Trophoblast cell (in vitro differentiated cells and primary cell): ENCODE measurements around the gene OR2T6.
"Not testable (repeated sequence)": the region's sequence is repeated elsewhere in the genome, so short reads cannot be mapped to it uniquely, and the experiment has no call there.

Experiments
- DNase-seq, 2 donors: peaks; one replicate each; pipeline ENCODE4 v3.0.0-alpha.2; 2016
- H2AFZ ChIP-seq: 2 replicates; pipeline ENCODE4 v1.6.1; 2013; ENCODE audit warnings: low read length, moderate library complexity, mild to moderate bottlenecking; ENCODE audit not compliant: insufficient read depth, poor library complexity
- H2AK5ac ChIP-seq: 2 replicates; pipeline ENCODE4 v1.6.1; 2013; ENCODE audit warnings: mild to moderate bottlenecking, low read length
- H2BK120ac ChIP-seq: 2 replicates; pipeline ENCODE4 v1.6.1; 2013; ENCODE audit warnings: low read length, mild to moderate bottlenecking, moderate library complexity; ENCODE audit not compliant: insufficient read depth, poor library complexity
- H2BK12ac ChIP-seq: 2 replicates; pipeline ENCODE4 v1.6.1; 2013; ENCODE audit warnings: mild to moderate bottlenecking, low read length, moderate library complexity
- H2BK5ac ChIP-seq: 2 replicates; pipeline ENCODE4 v1.6.1; 2013; ENCODE audit warnings: low read length, low read depth, moderate library complexity, mild to moderate bottlenecking; ENCODE audit not compliant: poor library complexity
- H3K14ac ChIP-seq: 2 replicates; pipeline ENCODE4 v1.6.1; 2013; ENCODE audit warnings: mild to moderate bottlenecking, low read length
- H3K18ac ChIP-seq: 2 replicates; pipeline ENCODE4 v1.6.1; 2013; ENCODE audit warnings: mild to moderate bottlenecking, low read length
- H3K23ac ChIP-seq: 2 replicates; pipeline ENCODE4 v1.6.1; 2013; ENCODE audit warnings: low read length
- H3K27ac ChIP-seq: 2 replicates; pipeline ENCODE4 v1.5.1; 2013; ENCODE audit warnings: low read depth, mild to moderate bottlenecking, inconsistent platforms, low read length, moderate library complexity
- H3K27me3 ChIP-seq: 2 replicates; pipeline ENCODE4 v1.6.1; 2013; ENCODE audit warnings: inconsistent platforms, mild to moderate bottlenecking, low read length, moderate library complexity; ENCODE audit not compliant: insufficient read depth
- H3K36me3 ChIP-seq, 2 experiments: 1 replicate in 1 of 2; 2 replicates in 1 of 2; pipeline ENCODE4 v1.6.1; 2013; ENCODE audit warnings: low read length in 2 of 2, mild to moderate bottlenecking in 2 of 2, moderate library complexity in 1 of 2; ENCODE audit not compliant: insufficient read depth in 2 of 2, control insufficient read depth in 1 of 2
- H3K4ac ChIP-seq: 2 replicates; pipeline ENCODE4 v1.6.1; 2013; ENCODE audit warnings: low read depth, mild to moderate bottlenecking, low read length, moderate library complexity
- H3K4me1 ChIP-seq, 2 experiments: 1 replicate in 1 of 2; 2 replicates in 1 of 2; pipeline ENCODE4 v1.6.1; 2013; ENCODE audit warnings: low read length in 2 of 2, mild to moderate bottlenecking in 2 of 2, moderate library complexity in 1 of 2; ENCODE audit not compliant: insufficient read depth in 2 of 2, control insufficient read depth in 1 of 2
- H3K4me2 ChIP-seq: 2 replicates; pipeline ENCODE4 v1.6.1; 2013; ENCODE audit warnings: inconsistent platforms, mild to moderate bottlenecking, low read length, moderate library complexity
- H3K4me3 ChIP-seq: 2 replicates; pipeline ENCODE4 v1.5.1; 2013; ENCODE audit warnings: mild to moderate bottlenecking, low read depth, low read length, inconsistent platforms
- H3K79me1 ChIP-seq: one replicate; pipeline ENCODE4 v1.6.1; 2013; ENCODE audit warnings: low read length
- H3K79me2 ChIP-seq: 2 replicates; pipeline ENCODE4 v1.6.1; 2013; ENCODE audit warnings: low read length, mild to moderate bottlenecking; ENCODE audit not compliant: control insufficient read depth, insufficient read depth, poor library complexity
- H3K9ac ChIP-seq: 2 replicates; pipeline ENCODE4 v1.6.1; 2013; ENCODE audit warnings: mild to moderate bottlenecking, low read length
- H3K9me3 ChIP-seq: 2 replicates; pipeline ENCODE4 v1.6.1; 2013; ENCODE audit warnings: low read depth, mild to moderate bottlenecking, control low read depth, inconsistent platforms, low read length; ENCODE audit not compliant: insufficient read depth
- H4K12ac ChIP-seq: 2 replicates; pipeline ENCODE4 v1.6.1; 2013; ENCODE audit warnings: low read depth, mild to moderate bottlenecking, low read length, moderate library complexity
- H4K8ac ChIP-seq: 2 replicates; pipeline ENCODE4 v1.6.1; 2013; ENCODE audit warnings: low read depth, mild to moderate bottlenecking, low read length, moderate library complexity
- H4K91ac ChIP-seq: one replicate; pipeline ENCODE4 v1.6.1; 2013; ENCODE audit warnings: low read depth, mild to moderate bottlenecking, low read length, moderate library complexity
- WGBS: extraction: QIAGEN DNeasy Blood & Tissue Kit; methylation state at CpG from one replicate; pipeline ENCODE4 v1.1.7; 2013; ENCODE audit warnings: missing lambda C conversion rate; ENCODE audit not compliant: insufficient read length, insufficient coverage; ENCODE audit errors: extremely low coverage; 5-methylcytosine and 5-hydroxymethylcytosine counted together

The OR2T6 gene

DNA sequence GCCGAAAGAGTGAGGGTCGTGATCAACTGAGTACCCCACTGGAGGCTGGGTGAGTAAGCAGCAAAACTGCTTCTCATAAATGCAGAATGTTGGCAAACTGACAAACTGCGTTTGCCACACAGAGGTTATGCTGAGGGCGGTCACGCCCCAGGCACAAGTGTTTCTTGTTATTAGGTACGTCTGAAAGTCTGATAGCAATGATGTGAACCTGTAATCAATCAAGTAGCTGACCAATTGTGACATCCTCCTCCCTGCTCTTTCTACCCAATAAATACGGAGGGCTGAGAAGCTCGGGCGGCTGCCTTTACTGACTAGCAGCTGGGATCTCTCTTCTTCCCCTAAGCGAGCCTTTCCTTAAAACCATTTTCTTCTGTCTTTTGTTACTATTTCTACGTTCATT is 56.1 kb downstream of the OR2T6 start:
- H2AFZ ChIP-seq, H2AK5ac ChIP-seq, H3K27ac ChIP-seq, H3K9me3 ChIP-seq, H4K12ac ChIP-seq, H3K79me1 ChIP-seq, H3K14ac ChIP-seq, H3K18ac ChIP-seq, H3K79me2 ChIP-seq, H3K23ac ChIP-seq, H2BK120ac ChIP-seq, H3K36me3 ChIP-seq, H3K4me1 ChIP-seq, H4K8ac ChIP-seq, H3K4ac ChIP-seq, H3K4me2 ChIP-seq, H2BK12ac ChIP-seq, H2BK5ac ChIP-seq, H3K4me3 ChIP-seq, DNase-seq, H3K27me3 ChIP-seq, H4K91ac ChIP-seq, H3K9ac ChIP-seq: not testable (repeated sequence)
- no CpG with 5 or more reads among the region's 11 CpGs for WGBS

DNA sequence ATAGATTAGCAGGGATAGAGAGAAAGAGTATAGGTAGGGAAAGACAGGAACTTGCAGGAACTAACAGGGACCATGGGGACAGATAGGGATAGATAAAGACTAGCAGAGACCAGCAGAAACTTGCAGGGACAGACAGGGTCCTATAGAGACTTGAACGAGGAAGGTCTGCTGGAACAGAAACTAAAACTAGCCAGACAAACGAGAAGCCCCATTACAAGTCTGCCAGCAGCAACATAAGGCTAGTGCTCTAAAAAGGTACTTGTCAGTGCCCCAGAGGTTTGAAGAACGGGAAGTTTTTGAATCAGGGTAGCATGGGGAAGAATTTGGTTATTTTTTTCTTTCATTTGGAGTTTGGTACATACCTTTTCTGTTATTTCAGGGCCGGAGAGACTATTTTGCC is 56.7 kb downstream of the OR2T6 start:
- H3K4me1 ChIP-seq, H4K91ac ChIP-seq, H3K36me3 ChIP-seq: not testable (repeated sequence)

DNA sequence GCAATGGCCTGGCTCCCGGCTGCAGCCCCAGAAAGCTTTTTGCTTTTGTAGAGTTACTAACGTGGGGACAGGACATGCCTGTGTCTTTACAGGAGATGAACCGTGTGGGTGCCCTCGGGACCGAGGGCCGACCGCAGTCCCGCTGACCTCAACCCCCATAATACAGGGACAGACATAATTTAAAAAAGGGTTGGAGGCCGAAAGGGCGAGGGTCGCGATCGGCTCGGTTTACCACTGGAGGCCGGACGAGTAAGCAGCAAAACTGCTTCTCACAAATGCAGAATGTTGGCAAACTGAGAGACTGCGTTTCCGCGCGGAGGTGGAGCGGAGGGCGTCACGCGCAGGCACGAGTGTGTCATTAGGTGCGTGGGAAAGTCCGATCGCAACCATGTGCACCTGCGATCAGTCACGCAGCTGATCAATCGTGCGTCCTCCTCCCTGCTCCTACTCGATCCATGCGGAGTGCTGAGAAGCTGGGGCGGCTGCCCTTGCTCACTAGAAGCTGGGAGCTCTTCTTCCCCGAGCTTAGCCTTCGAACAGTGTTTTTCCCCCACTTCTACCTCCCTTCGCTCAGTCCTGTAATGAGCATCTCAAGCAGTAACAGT is 58.4 kb downstream of the OR2T6 start:
- H4K12ac ChIP-seq, H3K36me3 ChIP-seq, H3K27ac ChIP-seq, DNase-seq, H3K9ac ChIP-seq, H3K4ac ChIP-seq, H4K8ac ChIP-seq, H3K4me2 ChIP-seq, H3K14ac ChIP-seq, H2AFZ ChIP-seq, H4K91ac ChIP-seq, H3K79me1 ChIP-seq, H2BK5ac ChIP-seq, H2BK12ac ChIP-seq, H3K9me3 ChIP-seq, H2BK120ac ChIP-seq, H3K4me1 ChIP-seq, H2AK5ac ChIP-seq, H3K27me3 ChIP-seq, H3K23ac ChIP-seq, H3K18ac ChIP-seq, H3K79me2 ChIP-seq, H3K4me3 ChIP-seq: not testable (repeated sequence)
- WGBS = no CpG with 5 or more reads among the region's 38 CpGs

More for the DNA sequence above, 56.7 kb downstream of the OR2T6 start:
- not testable (repeated sequence) for H2BK120ac ChIP-seq, H4K12ac ChIP-seq, H3K27ac ChIP-seq, H3K14ac ChIP-seq, H4K8ac ChIP-seq, H3K79me2 ChIP-seq, H2AFZ ChIP-seq, H3K4me3 ChIP-seq, H3K9me3 ChIP-seq, H2BK5ac ChIP-seq, H3K4me2 ChIP-seq, H3K79me1 ChIP-seq, H3K4ac ChIP-seq, H2BK12ac ChIP-seq, H2AK5ac ChIP-seq, DNase-seq, H3K18ac ChIP-seq, H3K27me3 ChIP-seq, H3K23ac ChIP-seq, H3K9ac ChIP-seq
- WGBS = no CpG with 5 or more reads among the region's 4 CpGs

DNA sequence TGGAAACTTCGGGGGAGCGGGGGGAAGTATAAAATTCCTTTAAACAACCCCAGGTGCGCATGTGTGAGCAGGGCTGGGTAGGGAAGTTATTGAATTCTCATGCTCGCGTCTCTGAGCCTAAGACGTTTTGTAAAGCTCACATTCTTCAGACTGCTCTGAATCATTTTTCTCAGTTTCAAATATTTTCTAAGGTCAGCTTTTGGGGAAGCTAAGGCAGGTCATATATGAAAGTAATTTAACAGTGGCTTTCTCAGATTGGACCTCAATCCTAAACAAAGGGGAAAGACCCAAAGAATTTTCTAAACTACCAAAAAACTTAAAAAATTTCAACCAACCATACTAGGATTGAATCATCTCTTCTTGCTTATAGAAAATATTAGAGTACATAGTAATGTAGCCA is 59.4 kb downstream of the OR2T6 start:
- H2AFZ ChIP-seq, H3K27me3 ChIP-seq, H3K4me2 ChIP-seq, H3K18ac ChIP-seq, H4K91ac ChIP-seq, H3K79me2 ChIP-seq, H3K79me1 ChIP-seq, H3K9me3 ChIP-seq, H2AK5ac ChIP-seq, H3K23ac ChIP-seq, H3K36me3 ChIP-seq, H2BK5ac ChIP-seq, H3K4ac ChIP-seq, H4K12ac ChIP-seq, H3K4me3 ChIP-seq, H2BK12ac ChIP-seq, DNase-seq, H2BK120ac ChIP-seq, H3K27ac ChIP-seq, H3K14ac ChIP-seq, H3K9ac ChIP-seq, H4K8ac ChIP-seq, H3K4me1 ChIP-seq: not testable (repeated sequence)
- WGBS = no CpG with 5 or more reads among the region's 6 CpGs
